Right cardiac atrium (tissue), 5 donors: ENCODE data around the gene ATOSB. TPM values are rescaled to one million over a fixed set of nuclear protein-coding genes. Genes with fewer than 3 reads are reported as not detected.

Source experiments
- ATAC-seq, 2 donors: fragments of 200-7000 bp; cut with Tn5 transposase; one replicate each; pipeline versions ENCODE4 v1.8.0 to v1.9.1; 2020; ENCODE audit warnings: moderate library complexity in 2 of 2, mild to moderate bottlenecking in 1 of 2
- DNase-seq, 3 donors: peaks; one replicate each; pipeline ENCODE4 v3.0.0-alpha.2; 2020
- H3K27ac ChIP-seq: one replicate; pipeline ENCODE4 v1.5.1; 2013; ENCODE audit warnings: mild to moderate bottlenecking, low read length, control low read depth, moderate library complexity
- H3K27me3 ChIP-seq: one replicate; pipeline ENCODE4 v1.6.1; 2013; ENCODE audit not compliant: control insufficient read depth, insufficient read depth
- H3K4me1 ChIP-seq: one replicate; pipeline ENCODE4 v1.6.1; 2013; ENCODE audit warnings: low read length; ENCODE audit not compliant: control insufficient read depth, insufficient read depth
- H3K4me3 ChIP-seq: one replicate; pipeline ENCODE4 v1.5.1; 2013; ENCODE audit warnings: low read length, control low read depth
- H3K9me3 ChIP-seq: one replicate; pipeline ENCODE4 v1.6.1; 2013; ENCODE audit warnings: low read length; ENCODE audit not compliant: control insufficient read depth
- WGBS: extraction: QIAGEN DNeasy Blood & Tissue Kit; methylation state at CpG from one replicate; pipeline ENCODE4 v1.1.7; 2013; 5-methylcytosine and 5-hydroxymethylcytosine counted together
- intact Hi-C, 4 donors: fragments of 100-400 bp; cut with DNase I; formaldehyde crosslinking; loops; one replicate each; pipeline versions ENCODE4 v1.11.0 to v1.14.0; 2022 to 2023
- polyA plus RNA-seq: library from polyadenylated mRNA; stranded (reverse); fragments of 200-250 nt; gene quantifications from one replicate; pipeline ENCODE4 v1.2.3, GENCODE V29; 2013
- total RNA-seq, 4 donors: library from RNA; stranded (reverse); fragmentation: NEBNext Ultra II Directional; extraction: Animal tissue kit (Norgen Biotek cat#: 25700); gene quantifications; one replicate each; pipeline ENCODE4 v1.2.1, GENCODE V29; 2021
- donor health status: healthy with polysubstance abuse.
- donor health status: DM: no; HTN: yes; CAD: no.
- donor health status: DM: no; HTN: no; CAD: no.
- donor health status: DM: no; HTN: yes; CAD: no; lungs with severe emphysema.
- donor health status: DM: yes; HTN: yes; CAD: no.

Gene ATOSB
- total and polyA plus RNA-seq, 5 donors = 14.0 to 19.5 (median 16.3) TPM

GRCh38 chr9:35069020-35069419 is 46.6 kb downstream of the ATOSB start:
- WGBS = 67% methylated on average over 4 of the region's 4 CpGs
- DNase-seq (no peak), ATAC-seq (no peak)
- H3K4me3 ChIP-seq = no peak overlapping the region
- H3K4me1 ChIP-seq = peaks cover 14% of the 10 kb centered on the region
- H3K27me3 ChIP-seq = no peaks in the 10 kb centered on the region
- peak overlapping the region; percentile 30 for H3K27ac ChIP-seq
- H3K9me3 ChIP-seq = no peaks in the 10 kb centered on the region
- intact Hi-C loops = loop anchor here in 1 of 4 donors (10.0 kb wide), 1 partner anchor 64 kb away; no protein-coding TSS in a partner anchor

DNA sequence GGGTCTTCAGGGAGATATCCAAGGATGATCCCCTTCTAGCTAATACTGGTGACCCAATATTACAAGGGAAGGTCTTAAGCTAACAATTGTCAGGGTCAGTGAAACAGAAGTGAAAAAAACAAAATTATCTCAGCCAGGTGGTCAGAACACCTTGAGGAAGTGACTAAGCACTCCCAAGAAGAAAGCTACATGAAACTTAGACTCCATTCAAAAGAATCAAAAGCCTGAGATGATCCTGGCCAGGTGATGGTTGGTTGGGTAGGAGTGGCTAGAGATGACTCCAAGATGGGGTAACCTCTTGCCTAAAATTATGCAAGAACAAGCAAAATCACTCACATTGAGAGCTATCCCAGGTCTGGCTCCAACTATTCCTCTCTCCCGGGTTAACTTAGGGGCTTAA is 48.6 kb downstream of the ATOSB start:
- ATAC-seq (no peak), DNase-seq (no peak)
- H3K27me3 ChIP-seq = no peaks in the 10 kb centered on the region
- H3K9me3 ChIP-seq = no peaks in the 10 kb centered on the region
- intact Hi-C loops = loop anchor here in 1 of 4 donors (10.0 kb wide), 1 partner anchor 62 kb away; no protein-coding TSS in a partner anchor
- WGBS = 88% methylated on average over 1 of the region's 1 CpG
- no peak overlapping the region for H3K4me3 ChIP-seq
- H3K27ac ChIP-seq = no peak overlapping the region
- peaks cover 14% of the 10 kb centered on the region for H3K4me1 ChIP-seq

DNA sequence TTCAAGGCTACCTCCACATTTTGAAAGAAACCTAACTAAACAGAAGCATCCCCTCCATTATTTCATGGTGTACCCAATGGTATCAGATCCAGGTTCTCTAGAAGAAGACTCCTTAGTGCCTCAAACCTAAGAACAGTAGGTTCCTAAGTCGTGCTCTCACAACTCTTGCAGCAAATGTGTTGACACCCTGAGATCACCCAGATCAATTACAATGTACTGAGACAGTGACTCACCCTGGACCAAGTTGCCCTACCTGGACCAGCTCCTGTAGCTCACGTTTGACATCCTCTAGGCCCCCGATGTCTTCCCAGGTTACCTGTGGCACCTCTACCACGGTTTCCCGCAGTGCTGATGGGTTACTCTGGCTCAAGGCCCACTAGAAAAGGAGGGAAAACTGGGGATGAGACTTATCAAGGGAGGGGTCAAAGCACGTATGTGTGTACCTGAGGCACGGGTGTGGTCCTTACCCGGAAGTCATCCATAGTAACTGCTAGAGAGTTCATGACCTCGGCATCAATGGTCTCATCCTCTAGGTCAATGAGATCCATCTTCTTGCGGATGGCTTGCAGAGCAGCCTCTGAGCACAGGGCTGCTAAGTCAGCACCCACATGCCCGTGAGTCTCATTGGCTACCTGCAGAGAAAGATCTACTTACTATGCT is 55.0 kb downstream of the ATOSB start:
- 93% methylated on average over 11 of the region's 11 CpGs for WGBS
- H3K4me3 ChIP-seq = no peak overlapping the region
- H3K27me3 ChIP-seq = no peaks in the 10 kb centered on the region
- DNase-seq (no peak), ATAC-seq (no peak)
- no peak overlapping the region for H3K27ac ChIP-seq
- no peaks in the 10 kb centered on the region for H3K9me3 ChIP-seq
- intact Hi-C loops = loop anchor here in 1 of 4 donors (10.0 kb wide), 1 partner anchor 56 kb away; no protein-coding TSS in a partner anchor
- no peaks in the 10 kb centered on the region for H3K4me1 ChIP-seq

GRCh38 chr9:35059438-35059837 is 56.2 kb downstream of the ATOSB start:
- DNase-seq (no peak), ATAC-seq (no peak)
- H3K27ac ChIP-seq = no peak overlapping the region
- intact Hi-C loops = loop anchor here in 1 of 4 donors (10.0 kb wide), 1 partner anchor 165 kb away; a partner anchor contains a TSS
- no peaks in the 10 kb centered on the region for H3K9me3 ChIP-seq
- no peaks in the 10 kb centered on the region for H3K4me1 ChIP-seq
- no peak overlapping the region for H3K4me3 ChIP-seq
- H3K27me3 ChIP-seq = no peaks in the 10 kb centered on the region
- 92% methylated on average over 10 of the region's 10 CpGs for WGBS

GRCh38 chr9:35057271-35057620 is 58.4 kb downstream of the ATOSB start:
- H3K9me3 ChIP-seq = no peaks in the 10 kb centered on the region
- no peak for ATAC-seq
- intact Hi-C loops = loop anchor here in 1 of 4 donors (10.0 kb wide), 1 partner anchor 162 kb away; a partner anchor contains a TSS
- no peak overlapping the region for H3K4me3 ChIP-seq
- no peaks in the 10 kb centered on the region for H3K4me1 ChIP-seq
- DNase-seq = no peak
- 98% methylated on average over 8 of the region's 8 CpGs for WGBS
- H3K27me3 ChIP-seq = no peaks in the 10 kb centered on the region
- no peak overlapping the region for H3K27ac ChIP-seq

GRCh38 chr9:35056571-35057270 is 58.9 kb downstream of the ATOSB start:
- ATAC-seq (peak in 1 of 2 donors; percentile 20), DNase-seq (no peak)
- intact Hi-C loops = loop anchor here in 1 of 4 donors (10.0 kb wide), 1 partner anchor 162 kb away; a partner anchor contains a TSS
- H3K4me1 ChIP-seq = no peaks in the 10 kb centered on the region
- no peak overlapping the region for H3K4me3 ChIP-seq
- H3K27me3 ChIP-seq = no peaks in the 10 kb centered on the region
- whole genome bisulfite sequencing = 92% methylated on average over 9 of the region's 9 CpGs
- no peak overlapping the region for H3K27ac ChIP-seq
- H3K9me3 ChIP-seq = no peaks in the 10 kb centered on the region

GRCh38 chr9:35054871-35055644 is 60.6 kb downstream of the ATOSB start:
- Histone ChIP-seq H3K27ac (no peak overlapping the region), H3K4me3 (no peak overlapping the region), H3K9me3 (no peaks in the 10 kb centered on the region), H3K27me3 (no peaks in the 10 kb centered on the region), H3K4me1 (peaks cover 3% of the 10 kb centered on the region)
- DNase-seq (no peak), ATAC-seq (no peak)
- WGBS = 97% methylated on average over 14 of the region's 14 CpGs
- intact Hi-C loops = loop anchor here in 1 of 4 donors (10.0 kb wide), 1 partner anchor 160 kb away; a partner anchor contains a TSS

GRCh38 chr9:35054185-35054835 is 61.4 kb downstream of the ATOSB start:
- ATAC-seq = no peak

More at GRCh38 chr9:35054185-35054835, 61.4 kb downstream of the ATOSB start:
- WGBS = 54% methylated on average over 5 of the region's 5 CpGs
- intact Hi-C loops = loop anchor here in 1 of 4 donors (10.0 kb wide), 1 partner anchor 160 kb away; a partner anchor contains a TSS
- no peak overlapping the region for H3K4me3 ChIP-seq
- H3K9me3 ChIP-seq = no peaks in the 10 kb centered on the region
- no peaks in the 10 kb centered on the region for H3K27me3 ChIP-seq
- peaks cover 3% of the 10 kb centered on the region for H3K4me1 ChIP-seq
- DNase-seq = no peak
- no peak overlapping the region for H3K27ac ChIP-seq
